HCT116 (cell line): Measurements from ENCODE around the gene ZNF264. TPM values are rescaled to one million over a fixed set of nuclear protein-coding genes. Genes with fewer than 3 reads are reported as not detected.

Experiments
- ATAC-seq: fragments of 200-7000 bp; cut with Tn5 transposase; 2 replicates; pipeline ENCODE4 v1.9.1; 2020; ENCODE audit warnings: mild to moderate bottlenecking, moderate library complexity
- BruUV-seq: library from RNA; stranded (reverse); fragments of 400-500 nt; replicated peaks from 2 replicates; lab custom pipeline; 2021; lab: Mats Ljungman, UMichigan
- CTCF ChIA-PET: fragments of 300-600 bp; sonication (Branson Sonifier 250); formaldehyde crosslinking; loops from one replicate; lab custom pipeline; 2021; ENCODE audit warnings: antibody characterized with exemption; lab: Charles Lee
- POLR2A ChIA-PET: fragments of 300-600, 350-600 bp; sonication (Branson Sonifier 250); formaldehyde crosslinking; loops from one replicate; lab custom pipeline; 2021; ENCODE audit warnings: antibody characterized with exemption; lab: Charles Lee
- RAD21 ChIA-PET, 2 experiments: fragments of 300-600 bp; sonication (Branson Sonifier 250); formaldehyde crosslinking; loops; one replicate each; lab custom pipeline; 2023; ENCODE audit warnings: low total read pairs in 2 of 2; ENCODE audit not compliant: uncharacterized antibody in 2 of 2, unreplicated experiment in 2 of 2, low non-redundant PET in 1 of 2; lab: Charles Lee
- DNase-seq: peaks from one replicate; pipeline ENCODE4 v3.0.0-alpha.2; 2010; ENCODE audit warnings: low read depth, low spot score
- H2AFZ ChIP-seq: fragments of 200-600 bp; shearing (Covaris generic), sonication (generic); 2 replicates; pipeline ENCODE4 v1.6.1; 2017; ENCODE audit warnings: low read depth, mixed run types, mixed read lengths, antibody characterized with exemption, low read length; ENCODE audit not compliant: poor library complexity, severe bottlenecking
- H3K27ac ChIP-seq: 2 replicates; pipeline ENCODE4 v1.5.1; 2012; ENCODE audit warnings: low read depth, low read length
- H3K27me3 ChIP-seq: fragments of 200-600 bp; sonication (generic); 2 replicates; pipeline ENCODE4 v1.6.1; 2016; ENCODE audit warnings: mixed run types, low read length, mixed read lengths; ENCODE audit not compliant: insufficient read depth
- H3K36me3 ChIP-seq, 2 experiments: fragments of 200-500 bp in 1 of 2; fragments of 200-600 bp in 1 of 2; sonication (Bioruptor generic) in 1 of 2; sonication (generic) in 1 of 2; 2 replicates each; pipeline versions ENCODE4 v1.5.1 to v1.6.1; 2014 to 2016; ENCODE audit warnings: low read length in 2 of 2, inconsistent platforms in 1 of 2, mixed read lengths in 1 of 2, mixed run types in 1 of 2; ENCODE audit not compliant: insufficient read depth in 2 of 2, control insufficient read depth in 1 of 2
- H3K4me1 ChIP-seq, 2 experiments: fragments of 200-600 bp in 1 of 2; sonication (generic) in 1 of 2; 2 replicates each; pipeline versions ENCODE4 v1.5.1 to v1.6.1; 2012 to 2017; ENCODE audit warnings: low read length in 2 of 2, inconsistent platforms in 1 of 2, mild to moderate bottlenecking in 1 of 2, mixed read lengths in 1 of 2, mixed run types in 1 of 2, moderate library complexity in 1 of 2; ENCODE audit not compliant: insufficient read depth in 2 of 2, control insufficient read depth in 1 of 2
- H3K4me2 ChIP-seq: fragments of 200-600 bp; sonication (generic); 2 replicates; pipeline ENCODE4 v1.6.1; 2017; ENCODE audit warnings: mixed run types, low read length, mixed read lengths
- H3K4me3 ChIP-seq, 2 experiments: fragments of 200-600 bp in 1 of 2; sonication (generic) in 1 of 2; replicated peaks in 1 of 2; 2 replicates each; pipeline ENCODE4 v1.5.1; 2011 to 2016; ENCODE audit warnings: low read length in 2 of 2, control low read depth in 1 of 2, low read depth in 1 of 2, mild to moderate bottlenecking in 1 of 2, mixed read lengths in 1 of 2, mixed run types in 1 of 2
- H3K79me2 ChIP-seq: fragments of 200-600 bp; sonication (generic); 2 replicates; pipeline ENCODE4 v1.6.1; 2017; ENCODE audit warnings: mild to moderate bottlenecking, mixed run types, low read length, moderate library complexity, mixed read lengths; ENCODE audit not compliant: insufficient read depth
- H3K9ac ChIP-seq: fragments of 200-600 bp; sonication (generic); 2 replicates; pipeline ENCODE4 v1.6.1; 2016; ENCODE audit warnings: low read length, mixed read lengths
- H3K9me2 ChIP-seq: fragments of 200-600 bp; sonication (generic), shearing (Covaris generic); 2 replicates; pipeline ENCODE4 v1.6.1; 2017; ENCODE audit warnings: mixed run types, mild to moderate bottlenecking, moderate library complexity; ENCODE audit not compliant: insufficient read depth
- H3K9me3 ChIP-seq, 2 experiments: fragments of 200-500 bp in 1 of 2; fragments of 200-600 bp in 1 of 2; sonication (Bioruptor generic) in 1 of 2; sonication (generic) in 1 of 2; 2 replicates each; pipeline ENCODE4 v1.6.1; 2014 to 2017; ENCODE audit warnings: low read length in 2 of 2, mixed read lengths in 2 of 2, inconsistent platforms in 1 of 2, low read depth in 1 of 2, mild to moderate bottlenecking in 1 of 2, mixed run types in 1 of 2, moderate library complexity in 1 of 2; ENCODE audit not compliant: control insufficient read depth in 1 of 2, insufficient read depth in 1 of 2
- H4K20me1 ChIP-seq: fragments of 200-600 bp; sonication (generic), shearing (Covaris generic); 2 replicates; pipeline ENCODE4 v1.6.1; 2017; ENCODE audit warnings: mixed run types, mild to moderate bottlenecking, moderate library complexity; ENCODE audit not compliant: insufficient read depth
- ATF3 ChIP-seq: IDR thresholded peaks from 2 replicates; pipeline ENCODE4 v1.6.1; 2012
- CBX3 ChIP-seq: IDR thresholded peaks from 2 replicates; pipeline ENCODE4 v1.6.1; 2012; ENCODE audit warnings: low read depth
- CEBPB ChIP-seq: IDR thresholded peaks from 2 replicates; pipeline ENCODE4 v1.6.1; 2012; ENCODE audit warnings: low read depth
- EGR1 ChIP-seq: IDR thresholded peaks from 2 replicates; pipeline ENCODE4 v1.6.1; 2012; ENCODE audit warnings: low read depth
- EZH2 ChIP-seq: fragments of 200-600 bp; sonication (generic); IDR thresholded peaks from 2 replicates; pipeline ENCODE4 v1.6.1; 2017; ENCODE audit warnings: antibody characterized with exemption, mixed run types
- EZH2phosphoT487 ChIP-seq: fragments of 200-600 bp; IDR thresholded peaks from 2 replicates; pipeline ENCODE4 v1.6.1; 2018; ENCODE audit warnings: antibody characterized with exemption, borderline replicate concordance
- FOSL1 ChIP-seq: IDR thresholded peaks from 2 replicates; pipeline ENCODE4 v1.6.1; 2012; ENCODE audit warnings: low read depth
- JUND ChIP-seq: IDR thresholded peaks from 2 replicates; pipeline ENCODE4 v1.6.1; 2012
- MAX ChIP-seq: IDR thresholded peaks from 2 replicates; pipeline ENCODE4 v1.6.1; 2012
- POLR2AphosphoS5 ChIP-seq: IDR thresholded peaks from 2 replicates; pipeline ENCODE4 v1.6.1; 2011; ENCODE audit warnings: mild to moderate bottlenecking, low read depth, low read length, moderate library complexity
- RAD21 ChIP-seq: IDR thresholded peaks from 2 replicates; pipeline ENCODE4 v1.6.1; 2012; ENCODE audit warnings: low read depth, mild to moderate bottlenecking
- SIN3A ChIP-seq: IDR thresholded peaks from 2 replicates; pipeline ENCODE4 v1.6.1; 2012; ENCODE audit warnings: low read depth
- SP1 ChIP-seq: IDR thresholded peaks from 2 replicates; pipeline ENCODE4 v1.6.1; 2012; ENCODE audit warnings: low read depth
- TCF7L2 ChIP-seq: IDR thresholded peaks from 2 replicates; pipeline ENCODE4 v1.7.0; 2011; ENCODE audit warnings: borderline replicate concordance, inconsistent platforms; ENCODE audit not compliant: insufficient read depth, insufficient read length; ENCODE audit errors: extremely low read depth
- YY1 ChIP-seq: IDR thresholded peaks from 2 replicates; pipeline ENCODE4 v1.6.1; 2011; ENCODE audit warnings: low read length, low read depth, moderate library complexity, mild to moderate bottlenecking; ENCODE audit not compliant: insufficient replicate concordance; ENCODE audit errors: extremely low read depth
- ZFX ChIP-seq: fragments of 450-650 bp; IDR thresholded peaks from 2 replicates; pipeline ENCODE4 v1.6.1; 2017
- ZNF274 ChIP-seq: fragments of 200-500 bp; sonication (Bioruptor generic); IDR thresholded peaks from 2 replicates; pipeline ENCODE4 v1.6.1; 2014; ENCODE audit warnings: mild to moderate bottlenecking, low read depth, low read length, inconsistent platforms
- intact Hi-C: fragments of 100-400 bp; cut with micrococcal nuclease; formaldehyde crosslinking; loops from 2 replicates; pipeline ENCODE4 v1.10.0; 2022
- total RNA-seq: library from RNA; stranded (reverse); gene quantifications from one replicate; pipeline ENCODE4 v1.2.1, GENCODE V29; 2021; ENCODE audit not compliant: unreplicated experiment
- TF ChIP-seq, protein P1 (sequence below): IDR thresholded peaks from 2 replicates; pipeline ENCODE4 v1.6.1; 2011; ENCODE audit warnings: mild to moderate bottlenecking, low read length, moderate library complexity; ENCODE audit not compliant: insufficient replicate concordance; ENCODE audit errors: extremely low read depth
- TF ChIP-seq, protein P2 (sequence below), 3 experiments: fragments of 200-600 bp in 1 of 3; sonication (generic) in 1 of 3; IDR thresholded peaks in 2 of 3; conservative IDR thresholded peaks in 1 of 3; 2 replicates each; pipeline ENCODE4 v1.5.1; 2012 to 2017; ENCODE audit warnings: low read depth in 2 of 3, low read length in 2 of 3, antibody characterized with exemption in 1 of 3, borderline replicate concordance in 1 of 3, control low read depth in 1 of 3, mild to moderate bottlenecking in 1 of 3, mixed read lengths in 1 of 3, mixed run types in 1 of 3, moderate library complexity in 1 of 3; ENCODE audit not compliant: insufficient read depth in 1 of 3

The ZNF264 gene
- total RNA-seq, 1 experiment from 2014 or later, result 30.3 TPM

- Histone ChIP-seq H3K4me2 (no peak overlapping the region), H3K4me1 (no peaks in the 10 kb centered on the region), H3K9me2 (no peaks in the 10 kb centered on the region), H3K9ac (no peak overlapping the region), H3K27me3 (no peaks in the 10 kb centered on the region), H3K79me2 (peaks cover 8% of the 10 kb centered on the region; the same call in 1 of the 2 replicates), H3K9me3 (no peaks in the 10 kb centered on the region), H3K4me3 (no peak overlapping the region), H3K27ac (no peak overlapping the region), H2AFZ (no peak overlapping the region), H4K20me1 (no peaks in the 10 kb centered on the region), H3K36me3 (peaks cover 10 to 30% of the 10 kb centered on the region in 2 experiments; a peak in 3 of 4 replicates)
- TF ChIP-seq POLR2AphosphoS5 (no peak), EZH2phosphoT487 (no peak), CBX3 (no peak), RAD21 (no peak), FOSL1 (no peak), SP1 (no peak), ZFX (no peak)
- ATAC-seq (no peak), DNase-seq (no peak)
- BruUV-seq, result no TSS peak
- ChIA-PET POLR2A (no interaction called here), RAD21 (no interaction called here), CTCF (no interaction called here)
- intact Hi-C loops, result no loop called here
Observed at GRCh38 chr19:57248646-57249045, 57.3 kb downstream of the ZNF264 start.

- H3K9me3 ChIP-seq, result no peaks in the 10 kb centered on the region
- POLR2A ChIA-PET, result no interaction called here
- no peak overlapping the region for H3K27ac ChIP-seq
- peaks cover 10 to 30% of the 10 kb centered on the region in 2 experiments; a peak in 3 of 4 replicates for H3K36me3 ChIP-seq
- H3K27me3 ChIP-seq, result no peaks in the 10 kb centered on the region
- H3K79me2 ChIP-seq, result peaks cover 6% of the 10 kb centered on the region; the same call in 1 of the 2 replicates
- RAD21 ChIA-PET, result no interaction called here
- H3K9me2 ChIP-seq, result no peaks in the 10 kb centered on the region
- H3K4me3 ChIP-seq, result no peak overlapping the region
- no peak overlapping the region for H2AFZ ChIP-seq
- no peak overlapping the region for H3K9ac ChIP-seq
- CTCF ChIA-PET, result no interaction called here
- H3K4me2 ChIP-seq, result no peak overlapping the region
- H3K4me1 ChIP-seq, result no peaks in the 10 kb centered on the region
- H4K20me1 ChIP-seq, result no peaks in the 10 kb centered on the region
- BruUV-seq, result no TSS peak
- intact Hi-C loops, result no loop called here
- no peak for DNase-seq
- no peak for ATAC-seq
- no peak for TF ChIP-seq MAX
- TF ChIP-seq RAD21, result no peak
- no peak for TF ChIP-seq CEBPB
- TF ChIP-seq, protein P1, sequence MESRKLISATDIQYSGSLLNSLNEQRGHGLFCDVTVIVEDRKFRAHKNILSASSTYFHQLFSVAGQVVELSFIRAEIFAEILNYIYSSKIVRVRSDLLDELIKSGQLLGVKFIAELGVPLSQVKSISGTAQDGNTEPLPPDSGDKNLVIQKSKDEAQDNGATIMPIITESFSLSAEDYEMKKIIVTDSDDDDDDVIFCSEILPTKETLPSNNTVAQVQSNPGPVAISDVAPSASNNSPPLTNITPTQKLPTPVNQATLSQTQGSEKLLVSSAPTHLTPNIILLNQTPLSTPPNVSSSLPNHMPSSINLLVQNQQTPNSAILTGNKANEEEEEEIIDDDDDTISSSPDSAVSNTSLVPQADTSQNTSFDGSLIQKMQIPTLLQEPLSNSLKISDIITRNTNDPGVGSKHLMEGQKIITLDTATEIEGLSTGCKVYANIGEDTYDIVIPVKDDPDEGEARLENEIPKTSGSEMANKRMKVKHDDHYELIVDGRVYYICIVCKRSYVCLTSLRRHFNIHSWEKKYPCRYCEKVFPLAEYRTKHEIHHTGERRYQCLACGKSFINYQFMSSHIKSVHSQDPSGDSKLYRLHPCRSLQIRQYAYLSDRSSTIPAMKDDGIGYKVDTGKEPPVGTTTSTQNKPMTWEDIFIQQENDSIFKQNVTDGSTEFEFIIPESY, result no peak
- no peak for TF ChIP-seq SIN3A
- TF ChIP-seq, protein P2, sequence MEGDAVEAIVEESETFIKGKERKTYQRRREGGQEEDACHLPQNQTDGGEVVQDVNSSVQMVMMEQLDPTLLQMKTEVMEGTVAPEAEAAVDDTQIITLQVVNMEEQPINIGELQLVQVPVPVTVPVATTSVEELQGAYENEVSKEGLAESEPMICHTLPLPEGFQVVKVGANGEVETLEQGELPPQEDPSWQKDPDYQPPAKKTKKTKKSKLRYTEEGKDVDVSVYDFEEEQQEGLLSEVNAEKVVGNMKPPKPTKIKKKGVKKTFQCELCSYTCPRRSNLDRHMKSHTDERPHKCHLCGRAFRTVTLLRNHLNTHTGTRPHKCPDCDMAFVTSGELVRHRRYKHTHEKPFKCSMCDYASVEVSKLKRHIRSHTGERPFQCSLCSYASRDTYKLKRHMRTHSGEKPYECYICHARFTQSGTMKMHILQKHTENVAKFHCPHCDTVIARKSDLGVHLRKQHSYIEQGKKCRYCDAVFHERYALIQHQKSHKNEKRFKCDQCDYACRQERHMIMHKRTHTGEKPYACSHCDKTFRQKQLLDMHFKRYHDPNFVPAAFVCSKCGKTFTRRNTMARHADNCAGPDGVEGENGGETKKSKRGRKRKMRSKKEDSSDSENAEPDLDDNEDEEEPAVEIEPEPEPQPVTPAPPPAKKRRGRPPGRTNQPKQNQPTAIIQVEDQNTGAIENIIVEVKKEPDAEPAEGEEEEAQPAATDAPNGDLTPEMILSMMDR (IDR thresholded peaks at IDR 0.05 in 2 of 3, conservative IDR thresholded peaks at IDR 0.05 in 1 of 3; ENCODE audit: borderline replicate concordance in 1 of 3, insufficient read depth in 1 of 3, low read depth in 2 of 3, low read length in 2 of 3), result no peak
- TF ChIP-seq EZH2, result no peak
- no peak for TF ChIP-seq JUND
- TF ChIP-seq ZNF274, result no peak
- no peak for TF ChIP-seq YY1
- TF ChIP-seq EGR1, result no peak
- TF ChIP-seq ATF3, result no peak
- TF ChIP-seq TCF7L2, result no peak
Observed at GRCh38 chr19:57249329-57249728, 58.0 kb downstream of the ZNF264 start.
